ENCODE measurements around the gene SLC22A15. TPM values are rescaled to one million over a fixed set of nuclear protein-coding genes. Genes with fewer than 3 reads are reported as not detected.

The SLC22A15 gene
- polyA plus RNA-seq, 1 donor (not counting 4 experiments of a cell fraction or from before 2014, with no cell fraction given) = 14.9 TPM

- Histone ChIP-seq H3K36me3 (ENCODE audit: control insufficient read depth in 2 of 2, extremely low read depth in 1 of 2, insufficient read depth in 2 of 2, low read length in 2 of 2) (no peaks in the 10 kb centered on the region), H4K20me1 (ENCODE audit: control insufficient read depth, extremely low read depth, insufficient read depth, low read length) (no peaks in the 10 kb centered on the region), H3K4me2 (ENCODE audit: control insufficient read depth, extremely low read depth, insufficient read depth, low read depth, low read length) (peak overlapping the region; percentile 85), H3K9ac (ENCODE audit: control insufficient read depth, extremely low read depth, insufficient read depth, low read length) (peak overlapping the region; percentile 80), H3K27ac (ENCODE audit: control insufficient read depth, insufficient read depth, low read length) (peak overlapping the region; percentile 92), H3K27me3 (ENCODE audit: control insufficient read depth, extremely low read depth, insufficient read depth, low read length) (no peaks in the 10 kb centered on the region), H3K9me3 (ENCODE audit: control insufficient read depth, low read depth, low read length) (no peaks in the 10 kb centered on the region), H3K9me1 (ENCODE audit: control insufficient read depth, extremely low read depth, insufficient read depth, low read length) (no peaks in the 10 kb centered on the region), H2AFZ (ENCODE audit: control insufficient read depth, low read length) (peak overlapping the region; percentile 58), H3K4me3 (ENCODE audit: control insufficient read depth in 2 of 3, extremely low read depth in 1 of 3, insufficient read depth in 2 of 3, low read depth in 1 of 3, low read length in 3 of 3) (peak overlapping the region; percentile 68 to 76 (median 73)), H3K4me1 (ENCODE audit: control insufficient read depth, extremely low read depth, insufficient read depth, low read length) (peaks cover 24% of the 10 kb centered on the region), H3K79me2 (ENCODE audit: control insufficient read depth, insufficient read depth, low read length) (peaks cover 27% of the 10 kb centered on the region)
- TF ChIP-seq CTCF (optimal IDR thresholded peaks at IDR 0.05 in 1 of 3, IDR thresholded peaks at IDR 0.05 in 1 of 3, conservative IDR thresholded peaks at IDR 0.05 in 1 of 3; ENCODE audit: extremely low read depth in 1 of 3, insufficient read depth in 2 of 3, low read length in 3 of 3) = no peak
- TF ChIP-seq EZH2 (IDR thresholded peaks at IDR 0.05; ENCODE audit: low read length) = no peak
- FAIRE-seq = peak; percentile 26
- dilution Hi-C loops (cut with MboI; ENCODE audit: extremely low pct_ligation_motif_present, low sequenced_read_pairs) = loop anchor here (25.0 kb wide), 1 partner anchor 163 kb away; no protein-coding TSS in a partner anchor
- no peak for DNase-seq (ENCODE audit: low read depth, low spot score)
These were observed 698 bp upstream of the SLC22A15 start for GRCh38 chr1:115975569-115976061.

GRCh38 chr1:115976921-115977498, 697 bp downstream of the SLC22A15 start:
- Histone ChIP-seq H3K9me3 (ENCODE audit: control insufficient read depth, low read depth, low read length) (no peaks in the 10 kb centered on the region), H3K27ac (ENCODE audit: control insufficient read depth, insufficient read depth, low read length) (peak overlapping the region; percentile 92), H3K79me2 (ENCODE audit: control insufficient read depth, insufficient read depth, low read length) (peaks cover 41% of the 10 kb centered on the region), H3K9ac (ENCODE audit: control insufficient read depth, extremely low read depth, insufficient read depth, low read length) (peak overlapping the region; percentile 80), H3K4me3 (ENCODE audit: control insufficient read depth in 2 of 3, extremely low read depth in 1 of 3, insufficient read depth in 2 of 3, low read depth in 1 of 3, low read length in 3 of 3) (peak overlapping the region; percentile 66 to 76 (median 68)), H2AFZ (ENCODE audit: control insufficient read depth, low read length) (peak overlapping the region; percentile 0), H4K20me1 (ENCODE audit: control insufficient read depth, extremely low read depth, insufficient read depth, low read length) (peaks cover 11% of the 10 kb centered on the region), H3K27me3 (ENCODE audit: control insufficient read depth, extremely low read depth, insufficient read depth, low read length) (no peaks in the 10 kb centered on the region), H3K4me2 (ENCODE audit: control insufficient read depth, extremely low read depth, insufficient read depth, low read depth, low read length) (peak overlapping the region; percentile 89), H3K9me1 (ENCODE audit: control insufficient read depth, extremely low read depth, insufficient read depth, low read length) (no peaks in the 10 kb centered on the region), H3K36me3 (ENCODE audit: control insufficient read depth in 2 of 2, extremely low read depth in 1 of 2, insufficient read depth in 2 of 2, low read length in 2 of 2) (no peaks in the 10 kb centered on the region), H3K4me1 (ENCODE audit: control insufficient read depth, extremely low read depth, insufficient read depth, low read length) (peaks cover 31% of the 10 kb centered on the region)
- TF ChIP-seq CTCF (optimal IDR thresholded peaks at IDR 0.05 in 1 of 3, IDR thresholded peaks at IDR 0.05 in 1 of 3, conservative IDR thresholded peaks at IDR 0.05 in 1 of 3; ENCODE audit: extremely low read depth in 1 of 3, insufficient read depth in 2 of 3, low read length in 3 of 3) = no peak
- TF ChIP-seq EZH2 (IDR thresholded peaks at IDR 0.05; ENCODE audit: low read length) = no peak
- dilution Hi-C loops (cut with MboI; ENCODE audit: extremely low pct_ligation_motif_present, low sequenced_read_pairs) = loop anchor here (25.0 kb wide), 1 partner anchor 165 kb away; no protein-coding TSS in a partner anchor
- DNase-seq (ENCODE audit: low read depth, low spot score) = no peak
- FAIRE-seq = peak; percentile 53

All from keratinocyte (primary cell).